ENCODE results near the gene WDR27.

The WDR27 gene

DNA sequence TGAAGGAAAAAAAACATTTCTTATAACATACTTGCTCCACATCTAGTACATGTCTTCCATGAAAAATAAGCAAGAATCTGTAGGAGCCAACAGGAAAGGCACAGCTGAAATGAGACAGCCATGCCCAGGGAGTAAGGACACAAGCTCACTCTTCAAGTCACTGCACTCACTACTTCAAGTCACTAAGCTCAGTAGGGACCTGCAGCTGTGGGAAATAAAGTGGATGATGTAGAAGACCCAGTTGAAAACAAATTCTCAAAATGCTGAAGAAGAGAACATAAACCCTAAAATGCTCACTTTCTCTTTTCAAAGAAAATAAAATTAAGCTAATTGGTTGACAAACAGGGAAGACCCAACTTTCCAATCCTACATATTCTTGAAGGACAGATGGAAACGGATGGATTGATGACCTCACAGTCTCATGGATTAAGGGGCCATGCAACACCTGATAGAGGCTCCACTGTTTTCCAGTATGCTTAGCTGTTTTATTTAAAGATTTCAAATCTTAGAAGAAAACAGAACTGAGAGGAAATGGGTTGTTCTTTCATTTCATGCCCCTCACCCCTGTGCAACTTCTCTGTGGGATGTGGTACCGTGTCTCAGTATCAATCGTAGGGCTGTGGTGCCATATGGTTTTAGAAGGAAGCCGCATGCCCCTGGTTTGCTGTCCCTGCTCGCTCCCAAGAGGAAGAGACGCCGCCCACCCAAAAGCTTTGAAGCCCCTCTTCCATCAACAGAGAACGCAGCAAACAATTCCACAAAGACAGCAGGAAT, 133.3 kb downstream of the WDR27 start:
- TF ChIP-seq TAF1 (IDR thresholded peaks at IDR 0.05; ENCODE audit: low read depth) (no peak), YY1 (IDR thresholded peaks at IDR 0.05; ENCODE audit: low read depth) (no peak), USF1 (IDR thresholded peaks at IDR 0.05) (no peak), RAD21 (IDR thresholded peaks at IDR 0.05; ENCODE audit: low read depth) (no peak), CREB1 (IDR thresholded peaks at IDR 0.05; ENCODE audit: low read depth) (no peak), TCF12 (IDR thresholded peaks at IDR 0.05; ENCODE audit: low read depth) (no peak), ZBTB7A (IDR thresholded peaks at IDR 0.05; ENCODE audit: low read depth) (no peak), NFIC (IDR thresholded peaks at IDR 0.05) (no peak), TEAD4 (IDR thresholded peaks at IDR 0.05) (no peak), EP300 (IDR thresholded peaks at IDR 0.05; ENCODE audit: borderline replicate concordance) (no peak), EGR1 (IDR thresholded peaks at IDR 0.05) (no peak), FOXM1 (IDR thresholded peaks at IDR 0.05; ENCODE audit: borderline replicate concordance, low read depth) (no peak), CEBPB (IDR thresholded peaks at IDR 0.05) (no peak)
- TF ChIP-seq, protein P1, sequence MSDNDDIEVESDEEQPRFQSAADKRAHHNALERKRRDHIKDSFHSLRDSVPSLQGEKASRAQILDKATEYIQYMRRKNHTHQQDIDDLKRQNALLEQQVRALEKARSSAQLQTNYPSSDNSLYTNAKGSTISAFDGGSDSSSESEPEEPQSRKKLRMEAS (IDR thresholded peaks at IDR 0.05) = no peak
- TF ChIP-seq, protein P2, sequence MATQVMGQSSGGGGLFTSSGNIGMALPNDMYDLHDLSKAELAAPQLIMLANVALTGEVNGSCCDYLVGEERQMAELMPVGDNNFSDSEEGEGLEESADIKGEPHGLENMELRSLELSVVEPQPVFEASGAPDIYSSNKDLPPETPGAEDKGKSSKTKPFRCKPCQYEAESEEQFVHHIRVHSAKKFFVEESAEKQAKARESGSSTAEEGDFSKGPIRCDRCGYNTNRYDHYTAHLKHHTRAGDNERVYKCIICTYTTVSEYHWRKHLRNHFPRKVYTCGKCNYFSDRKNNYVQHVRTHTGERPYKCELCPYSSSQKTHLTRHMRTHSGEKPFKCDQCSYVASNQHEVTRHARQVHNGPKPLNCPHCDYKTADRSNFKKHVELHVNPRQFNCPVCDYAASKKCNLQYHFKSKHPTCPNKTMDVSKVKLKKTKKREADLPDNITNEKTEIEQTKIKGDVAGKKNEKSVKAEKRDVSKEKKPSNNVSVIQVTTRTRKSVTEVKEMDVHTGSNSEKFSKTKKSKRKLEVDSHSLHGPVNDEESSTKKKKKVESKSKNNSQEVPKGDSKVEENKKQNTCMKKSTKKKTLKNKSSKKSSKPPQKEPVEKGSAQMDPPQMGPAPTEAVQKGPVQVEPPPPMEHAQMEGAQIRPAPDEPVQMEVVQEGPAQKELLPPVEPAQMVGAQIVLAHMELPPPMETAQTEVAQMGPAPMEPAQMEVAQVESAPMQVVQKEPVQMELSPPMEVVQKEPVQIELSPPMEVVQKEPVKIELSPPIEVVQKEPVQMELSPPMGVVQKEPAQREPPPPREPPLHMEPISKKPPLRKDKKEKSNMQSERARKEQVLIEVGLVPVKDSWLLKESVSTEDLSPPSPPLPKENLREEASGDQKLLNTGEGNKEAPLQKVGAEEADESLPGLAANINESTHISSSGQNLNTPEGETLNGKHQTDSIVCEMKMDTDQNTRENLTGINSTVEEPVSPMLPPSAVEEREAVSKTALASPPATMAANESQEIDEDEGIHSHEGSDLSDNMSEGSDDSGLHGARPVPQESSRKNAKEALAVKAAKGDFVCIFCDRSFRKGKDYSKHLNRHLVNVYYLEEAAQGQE (IDR thresholded peaks at IDR 0.05; ENCODE audit: low read depth) = no peak

GRCh38 chr6:169567819-169568218, 134.0 kb downstream of the WDR27 start:
- TF ChIP-seq TEAD4 (IDR thresholded peaks at IDR 0.05) (no peak), USF1 (IDR thresholded peaks at IDR 0.05) (no peak), CREB1 (IDR thresholded peaks at IDR 0.05; ENCODE audit: low read depth) (no peak), EGR1 (IDR thresholded peaks at IDR 0.05) (no peak), TCF12 (IDR thresholded peaks at IDR 0.05; ENCODE audit: low read depth) (no peak), NFIC (IDR thresholded peaks at IDR 0.05) (no peak), FOXM1 (IDR thresholded peaks at IDR 0.05; ENCODE audit: borderline replicate concordance, low read depth) (no peak), YY1 (IDR thresholded peaks at IDR 0.05; ENCODE audit: low read depth) (no peak), RAD21 (IDR thresholded peaks at IDR 0.05; ENCODE audit: low read depth) (no peak)
- TF ChIP-seq, protein P1 (IDR thresholded peaks at IDR 0.05) = no peak
- TF ChIP-seq, protein P2 (IDR thresholded peaks at IDR 0.05; ENCODE audit: low read depth) = no peak

- TF ChIP-seq CREB1 (IDR thresholded peaks at IDR 0.05; ENCODE audit: low read depth) (no peak), NFIC (IDR thresholded peaks at IDR 0.05) (no peak), ZBTB7A (IDR thresholded peaks at IDR 0.05; ENCODE audit: low read depth) (no peak)
These were observed 134.7 kb downstream of the WDR27 start for GRCh38 chr6:169566961-169567750.

DNA sequence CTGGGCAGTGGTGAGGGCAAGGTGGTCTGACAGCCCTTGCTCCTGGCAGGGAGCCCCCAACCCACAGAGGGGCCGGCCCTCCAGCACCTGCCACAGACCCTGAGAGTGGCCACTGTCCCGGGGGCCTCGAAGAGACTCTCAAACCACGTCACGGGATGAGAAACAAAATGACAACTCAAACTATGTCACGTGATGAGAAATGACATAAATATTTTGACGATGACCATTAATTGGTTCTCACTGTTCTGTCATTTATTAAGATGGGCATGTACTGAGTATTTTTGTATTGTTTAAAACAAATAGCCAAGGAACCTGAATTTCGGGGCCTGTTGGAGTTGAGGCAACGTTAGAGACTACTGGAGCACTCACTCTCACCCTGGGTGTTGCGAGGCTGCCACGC, 135.5 kb downstream of the WDR27 start:
- TF ChIP-seq TAF1 (IDR thresholded peaks at IDR 0.05; ENCODE audit: low read depth) = no peak
- no peak for TF ChIP-seq NFIC (IDR thresholded peaks at IDR 0.05)
- no peak for TF ChIP-seq TEAD4 (IDR thresholded peaks at IDR 0.05)
- TF ChIP-seq FOXM1 (IDR thresholded peaks at IDR 0.05; ENCODE audit: borderline replicate concordance, low read depth) = no peak
- no peak for TF ChIP-seq RAD21 (IDR thresholded peaks at IDR 0.05; ENCODE audit: low read depth)
- TF ChIP-seq EGR1 (IDR thresholded peaks at IDR 0.05) = no peak
- no peak for TF ChIP-seq TCF12 (IDR thresholded peaks at IDR 0.05; ENCODE audit: low read depth)
- TF ChIP-seq EP300 (IDR thresholded peaks at IDR 0.05; ENCODE audit: borderline replicate concordance) = no peak
- no peak for TF ChIP-seq CREB1 (IDR thresholded peaks at IDR 0.05; ENCODE audit: low read depth)
- TF ChIP-seq, protein P1 (IDR thresholded peaks at IDR 0.05) = no peak
- no peak for TF ChIP-seq USF1 (IDR thresholded peaks at IDR 0.05)
- TF ChIP-seq YY1 (IDR thresholded peaks at IDR 0.05; ENCODE audit: low read depth) = no peak
- TF ChIP-seq, protein P2 (IDR thresholded peaks at IDR 0.05; ENCODE audit: low read depth) = no peak
